ENCODE data around the gene DDX60. TPM values are rescaled to one million over a fixed set of nuclear protein-coding genes. Genes with fewer than 3 reads are reported as not detected.

DDX60 gene
- polyA plus RNA-seq, 1 of the 3 experiments (the other 2 are of a cell fraction) = 2.7 TPM

- H4K20me1 ChIP-seq (ENCODE audit: insufficient read depth) = no peaks in the 10 kb centered on the region
- no peak overlapping the region for H3K9ac ChIP-seq
- H3K27ac ChIP-seq (ENCODE audit: low read depth in 2 of 2, low read length in 1 of 2) = no peak overlapping the region
- no peaks in the 10 kb centered on the region for H3K4me1 ChIP-seq (ENCODE audit: control insufficient read depth in 1 of 2, insufficient read depth in 2 of 2, low read depth in 1 of 2, low read length in 1 of 2)
- H2AFZ ChIP-seq (ENCODE audit: low read depth) = no peak overlapping the region
- 87% methylated on average over 9 of the region's 9 CpGs for WGBS (ENCODE audit: low lambda C conversion rate)
- H3K27me3 ChIP-seq (ENCODE audit: insufficient read depth) = no peaks in the 10 kb centered on the region
- H3K79me2 ChIP-seq (ENCODE audit: insufficient read depth) = no peaks in the 10 kb centered on the region
- no peak overlapping the region for H3K4me3 ChIP-seq (ENCODE audit: low read depth in 2 of 2, low read length in 1 of 2)
- no peaks in the 10 kb centered on the region for H3K9me3 ChIP-seq
- no peak overlapping the region for H3K4me2 ChIP-seq
- no peaks in the 10 kb centered on the region for H3K9me2 ChIP-seq
- TF ChIP-seq SIN3A (IDR thresholded peaks at IDR 0.05; ENCODE audit: borderline replicate concordance, low read depth, low read length) (no peak), YY1 (IDR thresholded peaks at IDR 0.05; ENCODE audit: low read depth) (no peak), RXRA (IDR thresholded peaks at IDR 0.05; ENCODE audit: borderline replicate concordance, low read depth) (no peak), ELF1 (IDR thresholded peaks at IDR 0.05) (no peak), MEF2A (IDR thresholded peaks at IDR 0.05; ENCODE audit: borderline replicate concordance, low read depth) (no peak), FOXM1 (IDR thresholded peaks at IDR 0.05; ENCODE audit: low read depth) (no peak), RAD21 (IDR thresholded peaks at IDR 0.05; ENCODE audit: low read length) (no peak), NFIC (IDR thresholded peaks at IDR 0.05; ENCODE audit: borderline replicate concordance) (no peak), POLR2AphosphoS5 (IDR thresholded peaks at IDR 0.05; ENCODE audit: low read depth, low read length) (no peak), NRF1 (IDR thresholded peaks at IDR 0.05; ENCODE audit: low read depth, low read length) (no peak), JUND (IDR thresholded peaks at IDR 0.05) (no peak), TCF12 (IDR thresholded peaks at IDR 0.05) (no peak), MXI1 (IDR thresholded peaks at IDR 0.05; ENCODE audit: low read depth, low read length) (no peak), PBX3 (IDR thresholded peaks at IDR 0.05) (no peak), TAF1 (IDR thresholded peaks at IDR 0.05; ENCODE audit: borderline replicate concordance, low read depth, low read length) (no peak), FOSL2 (IDR thresholded peaks at IDR 0.05; ENCODE audit: borderline replicate concordance, low read depth) (no peak), ZBTB33 (IDR thresholded peaks at IDR 0.05; ENCODE audit: borderline replicate concordance, low read depth) (no peak), RCOR1 (IDR thresholded peaks at IDR 0.05; ENCODE audit: low read length) (no peak), USF2 (IDR thresholded peaks at IDR 0.05; ENCODE audit: borderline replicate concordance, low read depth, low read length) (no peak), FOXJ3 (CRISPR knock-in tag; IDR thresholded peaks at IDR 0.05) (no peak)
- DNase-seq = no peak
- H3K36me3 ChIP-seq (replicated peaks in 1 of 2; ENCODE audit: control insufficient read depth in 1 of 2, insufficient read depth in 2 of 2, low read length in 1 of 2) = peaks cover 0 to 5% of the 10 kb centered on the region in 2 experiments
- no peaks in the 10 kb centered on the region for H3F3A ChIP-seq (replicated peaks; ENCODE audit: insufficient read depth)
- ChIA-PET POLR2A (no interaction called here), CTCF (no interaction called here)
Measured at GRCh38 chr4:168273838-168274237, 44.7 kb downstream of the DDX60 start.
